Colon (tissue), 2 donors: ENCODE measurements around the gene FERMT2.

Experiments used
- FAIRE-seq: peaks from 2 replicates; lab custom pipeline; 2012; peaks lifted over from hg19 to GRCh38; lab: Jason Lieb, UNC
- donor health status: control.
- donor health status: control.

FERMT2 gene

DNA sequence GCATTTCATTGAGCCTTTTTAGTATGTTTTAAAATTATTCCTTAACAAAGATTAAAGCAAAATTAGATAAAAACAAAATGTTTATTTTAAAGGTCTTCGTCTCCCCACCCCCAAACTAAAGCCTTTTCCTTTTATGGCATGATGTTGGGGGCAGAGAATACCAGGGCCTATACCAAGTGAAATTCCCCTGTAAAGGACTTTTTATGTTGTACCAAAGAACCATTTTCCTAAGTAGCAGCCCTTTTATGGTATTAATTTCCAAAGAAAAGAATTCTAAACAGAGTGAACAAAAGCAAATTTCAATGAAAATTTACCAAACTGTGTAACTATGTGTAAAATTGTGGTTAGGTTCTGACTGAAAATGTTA lies 87.5 kb downstream of the FERMT2 start:
- no peak for FAIRE-seq

DNA sequence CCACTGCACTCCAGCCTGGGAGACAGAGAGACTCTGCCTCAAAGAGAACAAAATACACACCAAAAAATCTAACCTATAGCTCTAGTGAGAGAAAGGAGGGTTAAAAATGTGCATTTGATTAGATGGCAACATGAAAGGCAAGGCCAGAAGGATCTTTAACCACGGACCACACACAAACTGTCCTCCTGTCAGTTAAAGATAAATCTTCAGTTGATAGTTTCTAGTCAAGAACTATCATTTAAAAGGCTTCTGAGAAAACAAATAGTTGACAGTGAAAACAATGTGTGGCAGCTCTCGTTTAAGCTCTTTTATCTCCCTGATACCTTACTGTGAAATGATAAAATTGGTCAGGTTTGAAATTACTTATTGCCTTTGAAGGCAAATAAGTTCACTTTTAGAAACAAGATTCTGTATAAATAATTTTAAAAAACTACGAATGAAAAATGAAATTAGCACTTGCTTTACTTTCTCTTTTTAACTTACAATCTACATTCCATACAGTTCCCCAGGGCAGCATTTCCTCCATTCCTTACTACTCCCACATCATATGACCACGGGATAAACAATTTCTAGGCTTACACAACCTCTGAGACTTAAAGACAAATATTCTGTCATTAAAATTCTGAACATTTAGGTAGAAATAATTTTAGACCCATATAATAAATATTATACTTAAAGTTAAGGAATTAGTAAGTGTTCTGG lies 88.1 kb downstream of the FERMT2 start:
- no peak for FAIRE-seq

GRCh38 chr14:52861403-52861802 lies 89.4 kb downstream of the FERMT2 start:
- no peak for FAIRE-seq

DNA sequence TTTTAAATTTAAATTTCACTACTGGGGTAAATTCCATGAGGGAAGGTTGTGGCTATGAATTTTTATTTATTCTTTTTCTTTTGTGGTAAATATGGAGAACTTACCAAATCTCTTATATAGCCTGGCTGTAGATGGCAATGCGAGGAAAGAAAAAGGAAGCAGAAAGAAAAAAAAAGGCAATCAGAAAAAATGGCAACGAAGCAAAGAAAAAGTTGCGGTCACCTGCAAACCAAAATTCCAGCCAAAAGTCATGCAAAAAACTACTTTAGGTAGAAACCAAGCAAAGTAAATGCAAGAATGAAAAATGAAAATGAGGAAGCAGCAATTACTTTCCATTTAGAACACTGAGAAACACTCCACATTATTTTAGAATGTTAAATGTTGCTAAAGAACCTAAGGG lies 89.9 kb downstream of the FERMT2 start:
- FAIRE-seq: no peak

DNA sequence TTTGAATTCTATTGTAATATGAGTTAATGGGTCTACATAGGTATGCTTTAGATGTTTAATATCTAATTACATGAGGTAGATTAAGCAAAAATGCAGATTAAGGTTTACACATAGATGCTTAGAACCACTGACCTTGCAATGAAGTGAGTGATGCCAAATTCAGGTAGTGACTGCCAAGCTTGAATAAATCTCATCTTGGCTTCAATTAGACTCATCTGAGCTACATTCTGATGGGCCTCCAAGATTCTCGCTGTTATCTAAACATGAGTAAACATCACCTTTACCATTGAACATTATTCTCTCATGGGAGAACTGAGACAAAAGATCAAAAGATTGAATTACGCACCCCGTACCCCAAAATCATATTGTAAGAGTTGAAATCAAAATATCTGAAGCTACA lies 90.6 kb downstream of the FERMT2 start:
- FAIRE-seq: no peak

- FAIRE-seq: no peak
Observed at GRCh38 chr14:52856139-52856538, 94.7 kb downstream of the FERMT2 start.

DNA sequence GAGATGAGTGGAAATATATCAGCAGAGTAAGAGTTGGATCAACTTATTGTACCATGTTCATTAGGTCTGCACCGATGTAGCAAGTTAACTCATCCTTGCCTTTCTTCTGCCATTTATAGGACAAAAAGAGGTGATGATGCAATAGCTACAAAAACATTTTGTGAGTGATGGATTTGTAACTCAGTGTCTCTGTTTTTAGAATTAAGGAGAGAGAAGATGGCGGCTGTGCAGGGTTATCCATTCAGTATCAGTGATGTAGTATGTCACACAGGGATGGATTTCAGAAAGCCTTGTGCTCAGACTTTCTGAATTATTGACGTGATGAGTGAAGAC lies 97.4 kb downstream of the FERMT2 start:
- FAIRE-seq: no peak

- FAIRE-seq: no peak
Observed at GRCh38 chr14:52852810-52853521, 97.9 kb downstream of the FERMT2 start.

- no peak for FAIRE-seq
Observed at GRCh38 chr14:52850451-52850909, 100.4 kb downstream of the FERMT2 start.

DNA sequence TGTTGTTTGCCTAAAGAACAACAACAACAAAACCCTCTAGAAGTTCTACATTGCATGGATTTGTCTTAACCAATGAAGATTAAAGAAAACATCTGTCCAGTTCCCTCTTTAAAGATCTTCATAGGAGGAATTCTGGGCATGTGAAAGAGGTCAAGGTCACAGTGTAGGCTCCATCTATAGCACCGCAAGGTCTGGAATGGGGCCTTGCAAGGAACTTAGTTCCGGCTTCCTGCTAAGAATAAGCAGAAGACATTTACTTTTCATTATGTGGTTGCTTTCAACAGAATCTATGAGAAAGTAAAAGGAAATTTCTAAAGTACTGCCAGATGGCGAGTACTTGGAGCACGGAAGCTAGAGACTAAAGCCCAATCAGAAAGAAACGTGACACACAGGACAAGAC lies 102.2 kb downstream of the FERMT2 start:
- FAIRE-seq: no peak

DNA sequence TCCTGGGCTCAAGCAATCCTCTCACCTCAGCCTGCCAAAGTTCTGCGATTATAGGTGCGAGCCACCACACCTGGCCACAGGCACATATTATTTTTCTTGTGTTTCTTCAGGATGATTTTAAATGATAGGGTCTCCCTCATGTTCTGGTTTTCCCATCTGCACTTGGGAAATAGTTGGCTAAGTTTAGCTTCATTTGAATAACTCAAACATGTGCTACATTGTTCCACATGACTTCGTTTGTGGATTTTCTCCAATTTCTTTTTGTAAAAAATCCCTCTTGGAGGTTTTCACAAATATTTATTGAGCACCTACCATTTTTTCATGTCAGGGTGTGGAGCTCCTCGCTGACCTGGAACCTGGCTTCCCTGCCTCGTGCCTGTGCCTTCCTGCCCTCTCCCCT lies 104.3 kb downstream of the FERMT2 start:
- FAIRE-seq: no peak

DNA sequence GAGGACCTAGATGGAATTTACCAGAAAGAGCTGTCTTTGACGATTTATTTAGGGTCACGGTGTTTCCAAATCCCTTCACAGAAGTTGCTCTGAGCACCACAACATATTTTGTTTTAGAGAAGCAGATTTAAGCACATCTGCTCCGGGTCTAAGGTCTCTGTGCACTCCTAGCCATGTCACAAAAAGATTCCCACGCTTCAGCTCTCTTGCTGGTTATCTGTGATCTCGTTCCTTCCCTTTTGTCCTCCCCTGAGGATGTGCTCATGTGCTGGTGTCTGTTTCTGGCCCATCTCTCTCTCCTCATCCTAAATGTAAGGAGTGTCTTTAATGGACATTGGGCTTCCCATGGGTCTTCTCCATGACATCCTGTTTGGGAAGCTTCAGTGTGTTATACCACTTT lies 105.8 kb downstream of the FERMT2 start:
- FAIRE-seq: no peak

- no peak for FAIRE-seq
Observed at GRCh38 chr14:52844262-52845060, 106.4 kb downstream of the FERMT2 start.

- no peak for FAIRE-seq
Observed at GRCh38 chr14:52840877-52841276, 110.0 kb downstream of the FERMT2 start.

DNA sequence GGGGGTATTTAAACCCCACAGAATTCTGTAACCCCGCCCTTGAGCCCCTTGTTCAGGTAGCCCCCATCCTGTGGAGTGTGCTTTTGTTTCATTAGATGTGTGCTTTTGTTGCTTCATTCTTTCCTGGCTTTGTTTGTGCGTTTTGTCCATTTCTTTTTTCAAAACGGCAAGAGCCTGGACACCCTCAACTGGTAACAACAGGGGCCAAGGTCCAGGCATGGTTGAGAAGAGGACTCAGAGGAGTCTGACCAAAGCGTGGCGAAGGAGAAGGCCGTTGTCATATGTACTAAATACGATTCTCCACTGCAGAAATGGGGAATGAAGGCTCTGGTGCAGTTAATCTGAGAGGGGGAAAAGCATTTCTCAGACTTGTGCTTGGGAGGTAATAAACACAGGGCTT lies 113.4 kb downstream of the FERMT2 start:
- no peak for FAIRE-seq

- no peak for FAIRE-seq
Observed at GRCh38 chr14:52836063-52836462, 114.8 kb downstream of the FERMT2 start.

- no peak for FAIRE-seq
Observed at GRCh38 chr14:52835122-52835903, 115.5 kb downstream of the FERMT2 start.

GRCh38 chr14:52834440-52834842 lies 116.4 kb downstream of the FERMT2 start:
- no peak for FAIRE-seq

DNA sequence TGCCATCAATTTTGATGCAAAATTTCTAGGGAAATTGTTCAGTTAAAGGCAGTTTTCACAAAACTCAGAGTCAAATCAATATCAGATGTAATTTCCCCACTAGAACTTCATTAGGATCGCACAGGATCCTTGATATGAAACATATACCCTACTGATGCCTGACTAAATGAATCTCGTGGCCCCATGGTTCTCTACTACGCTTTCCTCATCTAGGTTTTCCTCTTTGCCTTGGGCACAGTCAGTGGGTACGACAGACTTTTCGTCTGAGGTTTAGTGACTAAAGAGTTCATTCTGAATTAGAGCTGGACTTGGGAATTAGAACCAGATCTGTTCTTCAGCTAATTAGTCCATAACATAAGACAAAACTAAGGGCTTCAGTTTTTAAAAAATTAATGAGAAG lies 117.0 kb downstream of the FERMT2 start:
- FAIRE-seq: no peak

GRCh38 chr14:52829527-52830185 lies 121.2 kb downstream of the FERMT2 start:
- no peak for FAIRE-seq

GRCh38 chr14:52827426-52827825 lies 123.4 kb downstream of the FERMT2 start:
- FAIRE-seq: no peak

DNA sequence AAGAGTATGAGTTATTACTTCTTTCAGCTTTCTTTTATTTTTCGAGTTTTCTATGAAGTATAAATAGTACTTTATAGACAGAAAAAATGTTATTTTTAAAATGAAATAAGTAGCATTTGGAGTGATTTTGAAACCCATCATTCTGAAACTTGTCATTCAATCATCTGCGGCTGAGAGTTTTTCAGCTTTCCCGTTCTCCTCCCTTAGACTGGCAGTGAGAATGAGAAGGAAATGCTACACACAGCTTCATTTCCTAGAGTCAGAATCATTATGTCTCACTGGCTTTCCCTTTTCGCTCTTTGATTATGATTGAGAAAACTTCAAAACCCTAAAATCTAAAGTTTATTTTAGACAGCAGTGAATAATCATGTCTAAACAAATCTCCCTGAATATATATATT lies 125.8 kb downstream of the FERMT2 start:
- no peak for FAIRE-seq
